Measurements from ENCODE around the gene TP63.

Gene TP63

DNA sequence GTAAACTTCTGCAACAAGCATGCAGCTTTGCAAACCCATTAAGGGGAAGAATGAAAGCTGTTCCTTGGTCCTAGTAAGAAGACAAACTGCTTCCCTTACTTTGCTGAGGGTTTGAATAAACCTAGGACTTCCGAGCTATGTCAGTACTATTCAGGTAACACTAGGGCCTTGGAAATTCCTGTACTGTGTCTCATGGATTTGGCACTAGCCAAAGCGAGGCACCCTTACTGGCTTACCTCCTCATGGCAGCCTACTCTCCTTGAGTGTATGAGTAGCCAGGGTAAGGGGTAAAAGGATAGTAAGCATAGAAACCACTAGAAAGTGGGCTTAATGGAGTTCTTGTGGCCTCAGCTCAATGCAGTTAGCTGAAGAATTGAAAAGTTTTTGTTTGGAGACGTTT is 265.3 kb downstream of the TP63 start:
- no peak for DNase-seq

DNA sequence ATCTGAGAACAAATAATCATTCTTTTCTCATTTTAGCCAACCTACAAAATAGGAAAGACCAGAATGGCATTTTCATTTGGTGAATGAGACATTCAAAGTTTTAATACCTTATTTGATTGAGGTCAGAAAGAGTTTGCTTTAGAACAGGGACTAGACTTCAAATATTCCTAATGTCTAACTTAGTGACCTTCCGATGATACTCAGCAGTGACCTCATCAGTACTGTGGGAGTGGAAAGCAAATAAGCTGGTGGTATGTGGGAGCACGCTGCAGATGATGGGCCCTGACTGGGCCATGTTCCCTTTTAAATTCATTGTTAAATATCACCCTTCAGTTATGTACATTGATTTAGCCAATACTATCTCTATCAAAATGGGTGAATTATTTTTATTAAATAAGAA is 266.2 kb downstream of the TP63 start:
- no peak for DNase-seq

DNA sequence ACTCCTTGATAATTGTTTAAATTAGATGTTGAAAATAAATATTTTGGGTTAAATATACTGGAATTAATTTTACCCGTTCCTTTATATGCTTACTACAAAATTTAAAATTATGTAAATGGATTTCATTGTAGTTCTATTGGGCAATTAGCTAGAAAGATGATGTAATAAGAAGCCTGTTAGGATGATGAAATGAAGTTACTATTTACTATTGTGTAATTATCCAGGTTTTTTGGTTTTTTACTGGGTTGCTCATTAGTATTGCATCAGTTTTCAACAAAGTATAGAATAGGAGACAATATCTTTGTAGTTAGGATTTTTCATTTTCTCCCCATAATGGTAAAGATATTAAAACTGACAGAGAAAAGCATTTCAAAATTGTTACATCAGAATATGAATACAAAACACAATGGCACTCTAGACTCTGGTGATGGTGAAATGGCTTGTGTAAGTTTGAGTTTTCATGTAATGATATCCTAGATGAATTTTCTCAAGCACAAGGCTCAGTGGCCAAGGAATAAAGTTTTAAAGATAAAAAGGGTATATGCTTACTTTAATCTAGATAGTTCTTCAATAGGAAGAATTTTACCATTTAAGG is 267.5 kb downstream of the TP63 start:
- DNase-seq = no peak

DNA sequence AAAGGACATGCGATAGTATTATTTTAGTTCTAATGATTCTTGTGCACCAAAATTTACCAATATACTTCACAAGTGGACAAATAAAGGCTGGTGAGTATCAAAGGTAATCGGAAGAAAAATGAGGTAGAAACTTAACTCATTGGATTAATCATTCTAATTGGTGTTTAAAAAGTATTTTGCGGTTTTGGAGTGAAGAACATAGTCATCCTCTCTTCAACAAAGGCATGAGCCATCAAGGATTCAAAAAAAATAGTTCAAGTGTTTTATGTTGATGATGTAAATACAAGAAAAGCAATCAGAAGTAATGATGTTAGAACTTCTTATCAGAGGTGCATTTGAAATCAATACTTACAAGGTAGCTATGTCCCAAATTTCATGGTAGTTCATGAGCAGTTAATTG is 268.0 kb downstream of the TP63 start:
- no peak for DNase-seq

DNA sequence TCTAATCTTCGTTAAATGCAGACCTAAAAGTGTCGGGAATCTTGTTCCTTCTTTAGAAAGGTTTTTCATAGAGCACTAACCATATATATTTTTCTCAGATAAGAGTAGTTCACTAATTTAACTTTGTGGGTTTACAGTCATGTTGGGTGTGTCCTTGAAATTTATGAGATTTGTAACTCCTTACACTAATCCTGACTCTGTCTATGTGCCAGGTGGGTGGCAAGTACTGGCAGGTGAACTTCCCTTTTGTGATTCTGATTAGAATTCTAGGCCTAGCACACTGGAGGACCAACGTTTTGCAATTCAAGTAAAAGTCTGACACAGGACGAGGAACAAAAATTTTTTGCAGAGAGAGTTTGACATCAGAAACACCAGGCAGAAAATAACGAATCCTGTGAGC is 269.4 kb downstream of the TP63 start:
- DNase-seq = no peak

DNA sequence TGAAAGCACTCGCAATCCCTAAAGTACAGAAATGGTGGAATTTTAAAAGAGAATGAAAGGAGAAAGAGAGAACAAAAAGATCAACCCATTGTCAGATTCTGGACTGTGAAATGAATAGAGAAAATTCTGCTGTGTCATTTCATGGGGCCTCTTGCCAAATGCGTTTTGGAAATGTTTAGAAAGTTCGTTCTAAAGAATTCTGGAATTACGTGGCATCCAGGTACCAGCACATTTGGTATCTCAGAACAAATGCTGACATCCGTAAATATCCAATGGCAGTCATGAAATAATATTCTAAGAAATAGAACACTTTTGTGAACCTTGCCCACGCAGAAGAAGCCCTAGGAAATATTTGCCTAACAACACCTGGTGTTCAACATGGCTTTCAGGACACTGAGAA is 270.3 kb downstream of the TP63 start:
- DNase-seq = no peak

DNA sequence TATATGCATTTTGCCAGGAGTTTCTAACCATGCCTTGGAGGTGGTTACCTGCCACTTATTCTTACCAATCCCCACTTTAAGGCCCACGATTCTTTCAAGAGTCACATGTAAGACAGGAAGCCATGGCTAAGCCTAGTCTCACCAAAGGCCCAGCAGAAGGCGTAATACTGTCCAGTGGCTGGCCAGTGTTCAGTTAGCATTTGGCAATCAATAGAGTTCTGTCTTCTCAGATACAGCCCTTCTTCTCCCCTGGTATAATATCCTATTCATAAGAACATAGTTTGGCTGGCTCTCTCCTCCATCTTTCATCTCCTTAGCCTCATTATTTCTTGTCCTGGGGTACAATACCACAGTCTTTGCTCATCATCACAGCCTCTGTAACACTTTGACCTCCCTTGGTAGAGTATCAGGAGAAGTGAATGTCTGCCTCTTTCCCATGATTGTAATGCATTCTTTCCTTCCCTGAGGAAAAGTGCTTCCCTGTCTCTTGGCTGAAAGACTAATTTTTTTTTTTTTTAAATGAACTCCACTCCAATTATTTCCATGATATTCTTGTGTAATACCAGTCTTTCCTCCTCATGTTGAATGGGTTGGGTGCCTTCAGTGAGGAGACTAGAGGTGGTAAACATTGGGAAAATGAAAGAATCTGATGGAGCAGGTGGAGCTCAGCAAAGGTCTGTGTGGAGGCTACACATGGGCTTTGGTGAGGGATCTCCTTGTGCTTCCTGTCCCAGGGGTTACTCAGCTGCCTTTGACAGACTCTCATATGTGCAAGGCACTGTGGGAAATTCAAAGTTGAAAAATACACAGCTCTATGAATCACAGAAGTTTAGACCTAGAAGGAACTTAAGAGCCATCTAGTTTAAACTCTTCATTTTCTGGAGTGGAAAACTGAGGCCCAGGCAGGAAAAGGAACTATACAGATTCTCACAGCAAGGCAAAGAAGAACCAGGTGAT is 271.3 kb downstream of the TP63 start:
- DNase-seq = no peak

DNA sequence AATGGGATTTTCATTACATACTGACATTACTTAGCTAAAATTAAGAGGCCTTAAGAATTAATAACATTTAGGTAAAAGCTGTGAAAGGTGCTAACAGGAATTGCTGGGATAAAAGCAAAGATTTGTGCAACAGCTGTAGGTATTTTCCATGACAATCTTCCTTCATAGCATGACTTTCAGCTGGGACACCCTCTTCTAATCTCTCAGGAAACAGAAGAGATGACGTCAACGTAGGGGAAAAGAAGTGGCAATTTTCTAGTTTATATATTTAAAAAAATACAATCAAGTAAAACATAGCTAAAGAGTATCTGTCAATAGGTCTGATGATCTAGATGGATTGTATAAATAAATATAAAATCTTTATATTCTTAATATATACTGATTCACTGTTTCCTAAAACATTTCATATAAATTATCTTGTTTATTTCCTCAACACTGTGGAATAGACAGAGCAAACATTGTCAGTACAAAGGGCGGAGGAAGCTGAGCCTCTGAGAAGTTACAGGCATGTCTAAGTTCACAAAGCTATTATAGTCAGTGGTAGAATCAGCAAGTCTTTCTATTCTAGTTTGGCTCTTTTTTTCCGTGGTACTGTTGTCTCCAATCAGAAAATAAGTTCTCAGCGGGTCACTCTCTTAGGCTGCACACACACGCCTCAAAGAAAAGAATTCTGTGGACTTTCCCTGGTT is 272.5 kb downstream of the TP63 start:
- no peak for DNase-seq

DNA sequence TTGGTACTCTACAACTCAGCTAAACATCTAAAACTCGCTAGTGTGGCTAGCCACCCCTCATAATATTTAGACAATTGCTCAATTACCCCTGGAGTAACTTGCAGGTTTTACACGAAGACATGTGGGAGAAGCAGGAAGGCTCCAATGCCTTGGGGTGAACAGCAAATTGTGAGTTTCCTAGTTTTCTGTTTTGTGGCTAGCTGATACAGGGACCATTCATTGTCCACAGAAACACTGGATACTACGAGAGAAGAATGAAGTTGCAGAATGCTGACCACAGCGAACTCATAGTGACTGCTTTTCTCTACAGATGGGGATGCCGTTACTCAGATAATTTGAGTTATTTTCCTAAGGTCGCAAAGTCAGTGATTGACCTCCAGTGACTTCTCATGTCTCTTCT is 276.6 kb downstream of the TP63 start:
- no peak for DNase-seq

DNA sequence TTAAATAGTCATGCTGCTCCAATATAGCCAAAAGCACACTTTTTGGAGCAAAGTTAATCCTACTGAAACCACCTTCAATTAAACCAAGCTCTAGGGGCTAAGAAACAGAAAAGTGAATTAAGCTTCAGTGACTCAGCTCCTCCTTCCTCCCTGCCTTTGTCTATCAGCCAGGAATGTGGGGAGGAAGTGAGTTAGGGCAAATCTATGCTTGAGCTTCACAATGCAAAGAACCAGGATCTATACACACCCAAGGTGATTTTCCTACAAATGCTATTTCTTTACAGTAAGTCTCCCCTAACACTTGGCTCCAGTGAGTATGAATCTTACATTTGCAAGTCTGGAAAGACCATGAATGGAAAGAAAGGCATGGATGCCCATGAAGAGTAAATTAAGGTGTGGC is 277.5 kb downstream of the TP63 start:
- DNase-seq = no peak

DNA sequence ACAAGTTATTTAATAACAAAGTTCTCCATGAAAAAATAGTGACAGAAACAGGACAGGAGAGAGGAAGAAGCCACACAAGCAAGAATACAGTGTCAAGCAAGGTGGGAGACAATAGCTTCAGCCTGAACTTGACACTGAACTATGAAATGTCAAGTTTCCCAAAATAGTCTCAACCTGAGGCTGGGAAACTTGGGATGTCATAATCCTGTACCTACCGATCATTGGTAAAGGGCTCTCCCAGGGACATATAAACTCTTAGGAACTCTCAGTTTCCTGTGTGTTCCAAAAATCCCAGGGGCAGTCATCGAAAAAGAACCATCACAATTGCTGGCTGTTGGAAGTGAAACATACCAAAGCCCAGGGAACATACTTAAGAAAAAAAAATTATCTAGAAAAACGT is 277.9 kb downstream of the TP63 start:
- DNase-seq = no peak

DNA sequence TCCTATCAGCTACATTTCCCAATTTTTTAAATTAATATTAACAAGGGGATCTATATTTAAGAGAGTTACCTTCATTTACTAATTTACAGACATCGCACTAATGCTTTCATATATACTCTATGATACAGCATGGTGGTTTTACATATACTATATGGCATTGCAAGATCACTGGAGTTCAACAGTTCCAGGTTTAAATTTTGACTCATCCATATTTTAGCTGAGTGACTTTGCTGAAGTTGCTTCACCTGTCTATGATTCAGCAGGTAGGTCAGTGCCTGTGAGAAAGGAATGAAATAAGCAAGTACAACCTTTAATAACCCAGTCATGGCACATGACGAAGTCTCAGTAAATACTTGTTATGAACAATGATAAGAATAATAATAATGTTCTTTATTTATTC is 278.4 kb downstream of the TP63 start:
- DNase-seq = no peak

DNA sequence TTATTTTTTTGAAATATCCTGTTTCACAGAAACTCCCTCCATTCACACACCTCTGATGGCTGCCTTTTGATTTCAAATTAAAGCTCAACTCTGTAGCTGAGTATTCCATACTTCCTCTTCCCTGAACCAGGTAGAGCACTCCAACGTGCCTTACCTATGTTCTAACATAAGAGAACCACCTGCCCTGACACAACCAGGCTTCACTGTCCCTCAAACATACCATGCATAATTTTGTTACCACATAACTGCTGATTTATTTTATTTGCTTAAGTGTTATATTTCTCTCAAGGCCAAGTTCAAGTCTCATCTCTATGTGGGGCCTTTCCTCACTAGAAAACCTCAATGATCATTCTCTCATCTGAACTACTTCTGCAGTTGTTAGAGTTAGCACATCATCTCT is 279.8 kb downstream of the TP63 start:
- DNase-seq = no peak

DNA sequence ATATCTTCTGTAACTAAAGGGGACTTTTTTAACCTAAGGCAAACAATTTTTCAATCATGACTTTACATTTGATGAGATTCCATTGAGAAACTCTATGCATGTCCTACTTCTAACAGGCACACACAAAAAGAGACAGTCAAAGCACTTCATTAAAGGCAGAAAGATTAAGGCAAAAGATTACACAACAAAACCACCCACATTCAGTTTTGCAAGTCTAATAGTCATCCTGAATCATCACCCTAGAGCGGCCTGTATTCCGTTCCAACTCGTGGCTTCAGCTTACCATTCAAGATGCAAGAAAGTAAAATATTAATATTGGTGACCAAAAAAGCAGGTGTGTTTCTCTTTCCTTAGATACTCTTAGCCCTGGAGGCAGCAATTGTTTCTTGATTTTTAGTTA is 283.6 kb downstream of the TP63 start:
- DNase-seq = no peak

DNA sequence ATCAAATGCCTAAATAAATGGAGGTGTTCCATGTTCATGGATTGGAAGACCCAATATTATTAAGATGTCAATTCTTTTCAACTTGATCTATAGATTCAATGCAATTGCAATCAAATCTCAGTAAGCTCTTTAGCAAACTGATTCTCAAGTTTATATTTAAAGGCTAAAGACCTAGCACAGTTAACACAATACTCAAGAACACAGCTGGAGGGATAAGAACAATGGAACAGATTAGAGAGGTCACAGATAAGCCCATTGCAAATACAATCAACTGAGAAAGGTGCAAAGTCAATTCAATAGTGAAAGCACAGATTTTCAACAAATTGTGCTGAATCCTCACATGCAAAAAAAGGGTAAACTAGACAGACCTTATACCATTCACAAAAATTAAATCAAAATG is 290.6 kb downstream of the TP63 start:
- DNase-seq = no peak

DNA sequence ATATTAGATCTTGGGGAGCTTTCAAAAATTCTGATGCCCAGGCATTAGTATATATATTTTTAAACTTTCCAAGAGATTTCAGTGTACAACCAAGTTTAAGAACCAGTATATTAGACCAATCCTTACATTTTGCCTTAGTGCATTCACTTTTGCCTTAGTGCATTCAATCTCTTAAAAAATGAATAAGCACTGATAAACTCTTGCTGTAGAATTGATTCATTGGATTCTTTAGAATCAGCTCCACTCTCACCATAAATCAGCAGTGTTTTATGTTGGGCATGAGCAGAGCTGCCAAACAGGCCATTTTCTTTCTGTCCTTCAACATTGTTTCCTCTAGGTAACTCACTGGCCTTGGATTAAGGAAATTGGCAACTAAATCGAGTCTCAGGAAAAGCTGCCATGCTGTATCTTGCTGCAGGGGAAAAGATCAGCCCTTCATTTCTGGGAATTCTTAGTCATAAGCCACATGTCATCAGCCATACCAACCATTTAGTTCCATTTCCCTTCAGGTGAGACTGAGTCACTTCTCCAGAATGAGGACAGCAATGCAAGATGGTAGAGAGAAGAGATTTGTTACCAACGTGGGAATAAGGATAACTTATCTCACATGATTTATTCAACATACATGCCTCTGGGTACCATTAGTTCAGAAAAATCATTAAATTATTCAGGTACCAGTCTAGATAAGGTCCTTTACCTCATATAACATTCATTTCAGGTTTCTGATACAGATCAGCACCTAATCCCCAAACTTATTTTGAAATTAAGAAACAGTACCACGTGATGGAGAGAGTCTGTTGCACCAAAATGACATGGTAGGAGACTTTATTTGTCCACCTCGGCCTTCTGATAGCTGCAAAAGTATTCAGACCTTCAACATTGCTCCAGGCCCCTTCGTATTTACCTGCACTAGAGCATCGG is 297.0 kb downstream of the TP63 start:
- DNase-seq = no peak

DNA sequence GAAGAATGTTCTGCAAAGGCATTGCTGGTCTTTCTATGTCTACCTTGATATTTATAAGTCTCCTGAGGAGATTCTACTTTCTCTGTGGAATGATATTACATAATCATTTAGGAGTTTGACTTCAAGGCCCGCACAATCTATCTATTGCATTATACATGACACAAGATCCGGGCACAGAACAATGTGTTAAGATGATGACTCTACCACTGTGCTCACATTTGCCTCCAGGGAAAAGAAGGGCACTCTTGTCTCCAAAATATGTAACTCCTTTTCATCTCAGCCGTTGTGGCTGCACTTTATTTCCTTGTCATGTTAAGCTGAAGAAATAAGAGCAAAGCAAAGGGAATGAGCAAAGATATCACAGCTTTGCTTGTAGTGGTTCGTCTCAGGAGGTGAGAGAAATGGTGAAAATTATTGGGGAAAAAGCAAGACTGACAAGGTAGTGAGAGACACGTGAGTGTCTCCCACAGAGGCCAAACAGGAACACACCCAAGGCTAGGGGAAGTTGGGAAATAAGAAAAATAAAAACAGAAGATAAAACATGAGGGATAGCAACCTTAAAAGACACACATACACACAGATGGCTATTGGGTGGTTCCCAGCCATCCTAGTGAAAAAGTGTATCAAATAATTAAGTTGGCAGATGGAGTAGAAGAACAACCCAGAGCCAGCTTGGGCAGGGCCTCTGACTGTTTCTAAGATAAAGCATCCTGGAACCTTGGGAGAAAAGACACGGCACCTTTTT is 305.2 kb downstream of the TP63 start:
- DNase-seq = no peak

DNA sequence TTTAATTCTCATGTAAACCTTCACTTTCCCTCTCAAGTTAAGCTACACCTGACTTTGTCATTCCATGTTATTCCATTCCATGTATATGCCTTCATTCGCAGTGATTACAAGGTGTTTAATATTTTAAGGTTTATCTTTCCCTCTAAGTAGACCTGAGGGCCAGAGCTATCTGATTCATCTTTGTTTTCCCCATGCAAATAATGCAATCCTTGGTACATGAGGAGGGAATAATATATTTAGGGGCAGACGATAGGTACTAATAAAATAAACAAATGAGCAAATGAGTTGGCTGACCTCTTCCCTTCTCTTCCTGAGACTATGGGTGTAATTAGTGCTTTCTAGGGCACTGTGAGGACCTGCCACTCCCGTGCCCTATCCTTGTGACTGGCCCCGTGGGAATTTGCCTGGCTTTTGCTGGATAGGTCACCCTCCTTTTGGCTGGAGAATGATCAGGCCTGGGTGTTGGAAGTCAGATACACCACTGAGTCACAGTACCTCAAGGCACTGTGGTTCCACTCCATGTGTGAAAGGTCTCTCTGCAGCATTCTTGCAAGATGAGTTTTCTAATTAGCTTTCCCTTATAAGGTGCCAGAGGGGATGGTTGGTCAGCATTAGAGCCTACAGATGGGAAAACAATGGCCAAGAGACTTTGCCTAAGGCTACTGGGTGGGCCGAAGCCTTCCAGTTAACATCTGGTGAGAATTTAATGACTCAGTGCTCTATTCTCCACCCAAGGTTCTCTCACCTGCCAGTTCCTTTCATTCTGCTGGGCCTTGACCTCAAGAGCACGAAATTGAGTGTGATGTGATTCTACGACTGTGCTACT is 306.3 kb downstream of the TP63 start:
- no peak for DNase-seq

DNA sequence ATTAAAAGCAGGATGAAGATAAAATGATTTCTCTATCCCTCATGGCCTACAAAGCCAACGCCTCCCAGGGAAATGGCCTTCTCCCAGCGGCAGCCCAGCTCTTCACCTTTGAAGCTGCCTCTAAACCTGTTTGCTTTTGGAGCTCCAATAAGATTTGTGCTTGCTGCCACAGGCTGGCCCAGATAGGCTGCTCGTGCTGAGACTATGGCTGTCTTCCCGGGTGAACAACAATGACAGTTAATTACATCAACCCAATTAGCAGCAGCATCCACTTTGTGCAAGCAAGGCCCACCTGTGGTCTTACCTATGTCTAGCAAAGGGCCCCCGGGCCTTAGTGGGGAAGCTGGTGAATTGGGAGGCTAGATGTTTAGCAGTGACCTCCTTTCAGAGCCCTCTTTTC is 309.9 kb downstream of the TP63 start:
- peak; percentile 74 for DNase-seq

DNA sequence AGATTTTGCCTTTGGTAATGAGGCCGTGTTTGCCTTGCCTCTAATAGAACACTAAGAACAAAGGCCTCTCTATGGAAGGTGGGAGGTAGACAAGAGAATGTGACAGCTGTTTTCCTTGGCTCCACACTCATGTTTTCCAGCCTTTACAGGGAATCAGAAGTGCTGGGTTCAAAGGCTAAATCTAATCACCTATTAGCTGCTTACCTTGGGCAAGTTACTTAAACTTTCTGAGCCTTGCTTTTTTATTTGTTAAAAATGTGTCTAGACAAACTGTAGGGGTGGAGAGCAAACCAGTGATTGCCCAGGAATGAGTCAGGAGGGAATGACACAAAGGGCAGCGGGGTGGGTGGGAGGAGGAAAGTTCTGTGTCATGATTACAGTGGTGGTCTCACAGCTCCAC is 310.5 kb downstream of the TP63 start:
- DNase-seq = no peak

DNA sequence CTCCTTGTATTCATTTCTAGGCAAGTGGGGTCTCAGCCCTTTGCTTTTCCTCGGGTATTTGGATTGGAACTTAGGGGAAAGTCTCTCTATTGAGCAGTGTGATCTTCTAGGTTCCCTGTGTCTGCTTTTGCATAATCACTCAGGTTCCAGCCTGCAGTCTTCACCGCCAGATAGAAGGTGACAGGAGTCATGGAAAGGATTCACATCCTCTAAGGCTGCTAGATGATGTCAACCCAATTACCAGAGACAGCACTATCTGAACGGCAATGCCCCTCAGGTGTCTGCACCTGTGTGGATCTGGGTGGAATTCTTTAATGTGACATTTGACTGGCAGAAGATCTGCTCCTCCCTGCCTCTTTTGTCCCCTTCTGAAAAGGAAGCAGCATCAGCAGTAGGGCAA is 311.8 kb downstream of the TP63 start:
- no peak for DNase-seq

Data from NCI-H1436 (cell line).